Loucy (cell line): ENCODE measurements around the gene DGUOK.

ENCODE experiments used
- H2AFZ ChIP-seq: fragments of 200-600 bp; sonication (generic); 2 replicates; pipeline ENCODE4 v1.6.0; 2016; ENCODE audit warnings: antibody characterized with exemption, mild to moderate bottlenecking, low read length, moderate library complexity
- H3F3A ChIP-seq: fragments of 200-600 bp; 2 replicates; pipeline ENCODE4 v1.6.0; 2016; ENCODE audit warnings: antibody characterized with exemption, low read depth, mild to moderate bottlenecking
- H3K27me3 ChIP-seq: fragments of 200-600 bp; sonication (generic); 2 replicates; pipeline ENCODE4 v1.6.1; 2014; ENCODE audit warnings: low read length, mild to moderate bottlenecking; ENCODE audit not compliant: insufficient read depth, poor library complexity, severe bottlenecking
- H3K36me3 ChIP-seq: fragments of 200-600 bp; sonication (generic); 2 replicates; pipeline ENCODE4 v1.6.1; 2016; ENCODE audit warnings: low read length; ENCODE audit not compliant: insufficient read depth
- H3K4me1 ChIP-seq: fragments of 200-600 bp; sonication (generic); 2 replicates; pipeline ENCODE4 v1.5.1; 2014; ENCODE audit warnings: low read length, mild to moderate bottlenecking; ENCODE audit not compliant: insufficient read depth, poor library complexity, severe bottlenecking
- H3K4me2 ChIP-seq: fragments of 200-600 bp; sonication (generic); 2 replicates; pipeline ENCODE4 v1.6.0; 2014; ENCODE audit warnings: antibody characterized with exemption, low read length, low read depth, mild to moderate bottlenecking; ENCODE audit not compliant: poor library complexity, severe bottlenecking
- H3K4me3 ChIP-seq: fragments of 200-600 bp; sonication (generic); 2 replicates; pipeline ENCODE4 v1.5.1; 2014; ENCODE audit warnings: low read length, mild to moderate bottlenecking, mixed read lengths; ENCODE audit not compliant: poor library complexity, severe bottlenecking
- H3K79me2 ChIP-seq: fragments of 200-600 bp; sonication (generic); 2 replicates; pipeline ENCODE4 v1.6.1; 2014; ENCODE audit warnings: low read length; ENCODE audit not compliant: insufficient read depth
- H3K9ac ChIP-seq: fragments of 200-600 bp; sonication (generic); 2 replicates; pipeline ENCODE4 v1.6.0; 2014; ENCODE audit warnings: mild to moderate bottlenecking, low read depth, low read length, moderate library complexity; ENCODE audit not compliant: poor library complexity, severe bottlenecking
- H3K9me2 ChIP-seq: fragments of 200-600 bp; sonication (generic); replicated peaks from 2 replicates; pipeline ENCODE4 v1.6.1; 2016; ENCODE audit warnings: low read depth, low read length, mixed read lengths
- H3K9me3 ChIP-seq: fragments of 200-600 bp; sonication (generic); 2 replicates; pipeline ENCODE4 v1.6.1; 2014; ENCODE audit warnings: mild to moderate bottlenecking, antibody characterized with exemption, low read length, low read depth; ENCODE audit not compliant: insufficient read depth
- H4K20me1 ChIP-seq: fragments of 200-600 bp; sonication (generic); 2 replicates; pipeline ENCODE4 v1.6.0; 2014; ENCODE audit warnings: antibody characterized with exemption, low read length, mild to moderate bottlenecking; ENCODE audit not compliant: insufficient read depth, poor library complexity, severe bottlenecking
- CTCF ChIP-seq: fragments of 200-600 bp; sonication (generic); conservative IDR thresholded peaks from 2 replicates; pipeline ENCODE4 v1.5.1; 2014; ENCODE audit warnings: mild to moderate bottlenecking, antibody characterized with exemption, low read length
- EZH2phosphoT487 ChIP-seq: fragments of 200-600 bp; IDR thresholded peaks from 2 replicates; pipeline ENCODE4 v1.6.1; 2018; ENCODE audit warnings: antibody characterized with exemption, mild to moderate bottlenecking, moderate library complexity, borderline replicate concordance

The DGUOK gene

GRCh38 chr2:73989972-73990371 lies 63.3 kb downstream of the DGUOK start:
- peaks cover 3% of the 10 kb centered on the region; the same call in 1 of the 2 replicates for H3K36me3 ChIP-seq
- no peaks in the 10 kb centered on the region for H3F3A ChIP-seq
- TF ChIP-seq EZH2phosphoT487 (no peak), CTCF (no peak)
- peaks cover 92% of the 10 kb centered on the region for H4K20me1 ChIP-seq
- no peak overlapping the region for H2AFZ ChIP-seq
- no peaks in the 10 kb centered on the region for H3K9me2 ChIP-seq
- H3K4me2 ChIP-seq: peak overlapping the region; percentile 96
- H3K4me3 ChIP-seq: peak overlapping the region; percentile 84
- H3K79me2 ChIP-seq: peaks cover 96% of the 10 kb centered on the region
- H3K4me1 ChIP-seq: peaks cover 80% of the 10 kb centered on the region
- H3K9me3 ChIP-seq: no peaks in the 10 kb centered on the region
- H3K27me3 ChIP-seq: no peaks in the 10 kb centered on the region
- peak overlapping the region; percentile 16 for H3K9ac ChIP-seq

- H3K4me2 ChIP-seq: peak overlapping the region; percentile 96
- peaks cover 97% of the 10 kb centered on the region for H4K20me1 ChIP-seq
- H3K4me1 ChIP-seq: peaks cover 85% of the 10 kb centered on the region
- H3K36me3 ChIP-seq: peaks cover 3% of the 10 kb centered on the region; the same call in 1 of the 2 replicates
- H3K4me3 ChIP-seq: peak overlapping the region; percentile 84
- no peaks in the 10 kb centered on the region for H3K27me3 ChIP-seq
- no peaks in the 10 kb centered on the region for H3K9me2 ChIP-seq
- H3K79me2 ChIP-seq: peaks cover 100% of the 10 kb centered on the region
- H3F3A ChIP-seq: no peaks in the 10 kb centered on the region
- peak overlapping the region; percentile 16 for H3K9ac ChIP-seq
- H3K9me3 ChIP-seq: no peaks in the 10 kb centered on the region
- no peak overlapping the region for H2AFZ ChIP-seq
- TF ChIP-seq CTCF: no peak
- no peak for TF ChIP-seq EZH2phosphoT487
Observed at GRCh38 chr2:73990531-73990930, 63.9 kb downstream of the DGUOK start.

GRCh38 chr2:73992036-73992435 lies 65.4 kb downstream of the DGUOK start:
- Histone ChIP-seq H2AFZ (no peak overlapping the region), H3K4me3 (peak overlapping the region; percentile 43), H3K27me3 (no peaks in the 10 kb centered on the region), H3K79me2 (peaks cover 100% of the 10 kb centered on the region), H3F3A (no peaks in the 10 kb centered on the region), H3K36me3 (peaks cover 3% of the 10 kb centered on the region; the same call in 1 of the 2 replicates), H3K9ac (no peak overlapping the region), H4K20me1 (peaks cover 99% of the 10 kb centered on the region), H3K4me2 (peak overlapping the region; percentile 96), H3K9me2 (no peaks in the 10 kb centered on the region), H3K9me3 (no peaks in the 10 kb centered on the region), H3K4me1 (peaks cover 79% of the 10 kb centered on the region)
- no peak for TF ChIP-seq CTCF
- TF ChIP-seq EZH2phosphoT487: no peak
